Fibroblast of mammary gland (primary cell): ENCODE data around the gene SELENBP1.
A peak's percentile ranks its signal among the peaks of the same experiment; 100 is the strongest.

Experiments
- DNase-seq: peaks from one replicate; pipeline ENCODE4 v3.0.0-alpha.2; 2010; ENCODE audit warnings: low read depth
- H3K4me3 ChIP-seq: 2 replicates; pipeline ENCODE4 v1.5.1; 2011; ENCODE audit warnings: low read depth, mild to moderate bottlenecking, low read length, moderate library complexity; ENCODE audit not compliant: control insufficient read depth
- CTCF ChIP-seq: conservative IDR thresholded peaks from 2 replicates; pipeline ENCODE4 v1.5.1; 2011; ENCODE audit warnings: low read depth, low read length, inconsistent platforms; ENCODE audit not compliant: control insufficient read depth, insufficient read depth

The SELENBP1 gene

GRCh38 chr1:151377150-151377884 lies 4.8 kb upstream of the SELENBP1 start:
- H3K4me3 ChIP-seq, result no peak overlapping the region
- TF ChIP-seq CTCF, result no peak
- DNase-seq, result no peak

GRCh38 chr1:151373196-151373595 lies 691 bp upstream of the SELENBP1 start:
- DNase-seq, result no peak
- no peak overlapping the region for H3K4me3 ChIP-seq
- TF ChIP-seq CTCF, result no peak

GRCh38 chr1:151371370-151372057 lies 991 bp downstream of the SELENBP1 start:
- H3K4me3 ChIP-seq, result no peak overlapping the region
- DNase-seq, result peak; percentile 49
- no peak for TF ChIP-seq CTCF

GRCh38 chr1:151370211-151370911 lies 2.1 kb downstream of the SELENBP1 start:
- no peak overlapping the region for H3K4me3 ChIP-seq
- no peak for TF ChIP-seq CTCF
- no peak for DNase-seq

GRCh38 chr1:151369621-151370048 lies 2.9 kb downstream of the SELENBP1 start:
- TF ChIP-seq CTCF, result no peak
- H3K4me3 ChIP-seq, result no peak overlapping the region
- no peak for DNase-seq

GRCh38 chr1:151369302-151369610 lies 3.2 kb downstream of the SELENBP1 start:
- no peak for TF ChIP-seq CTCF
- no peak overlapping the region for H3K4me3 ChIP-seq

More at GRCh38 chr1:151369302-151369610, 3.2 kb downstream of the SELENBP1 start:
- no peak for DNase-seq
